Measurements from ENCODE around the gene PPP2R5D. TPM values are rescaled to one million over a fixed set of nuclear protein-coding genes. Genes with fewer than 3 reads are reported as not detected.

The PPP2R5D gene
- total and polyA plus RNA-seq, 2 of the 8 experiments (the other 6 are each of a cell fraction or from before 2014, with no cell fraction given), result 52.1 to 55.7 TPM

- TF ChIP-seq CHD7 (IDR thresholded peaks at IDR 0.05; ENCODE audit: insufficient replicate concordance, low read length) (no peak), SAP30 (IDR thresholded peaks at IDR 0.05; ENCODE audit: insufficient read depth, insufficient replicate concordance, low read length) (no peak), RXRA (IDR thresholded peaks at IDR 0.05; ENCODE audit: insufficient read depth, low read depth, low read length) (no peak), FOSL1 (IDR thresholded peaks at IDR 0.05; ENCODE audit: insufficient read depth, low read depth, low read length) (no peak), CREB1 (IDR thresholded peaks at IDR 0.05) (no peak), MAFK (IDR thresholded peaks at IDR 0.05; ENCODE audit: low read depth, low read length) (no peak), POLR2AphosphoS5 (IDR thresholded peaks at IDR 0.05; ENCODE audit: low read depth, low read length) (no peak), POU5F1 (IDR thresholded peaks at IDR 0.05; ENCODE audit: low read depth, low read length) (no peak), CTCF (IDR thresholded peaks at IDR 0.05; ENCODE audit: control extremely low read depth in 1 of 3, insufficient read depth in 1 of 3, low read depth in 1 of 3, low read length in 3 of 3) (no peak)
These were observed 4.2 kb downstream of the PPP2R5D start (continued) for GRCh38 chr6:42988486-42989020.

All from H1 (cell line).